NCI-H510A (cell line): Measurements from ENCODE around the gene ILK.

ENCODE experiments used
- DNase-seq: peaks from one replicate; lab custom pipeline; 2025; lab: John Stamatoyannopoulos, UW

Gene ILK

GRCh38 chr11:6606471-6607189 lies 3.1 kb downstream of the ILK start:
- DNase-seq = peak; percentile 15

- DNase-seq = no peak
These were observed 3.7 kb downstream of the ILK start for GRCh38 chr11:6607190-6607795.

GRCh38 chr11:6608011-6608410 lies 4.4 kb downstream of the ILK start:
- DNase-seq = no peak

DNA sequence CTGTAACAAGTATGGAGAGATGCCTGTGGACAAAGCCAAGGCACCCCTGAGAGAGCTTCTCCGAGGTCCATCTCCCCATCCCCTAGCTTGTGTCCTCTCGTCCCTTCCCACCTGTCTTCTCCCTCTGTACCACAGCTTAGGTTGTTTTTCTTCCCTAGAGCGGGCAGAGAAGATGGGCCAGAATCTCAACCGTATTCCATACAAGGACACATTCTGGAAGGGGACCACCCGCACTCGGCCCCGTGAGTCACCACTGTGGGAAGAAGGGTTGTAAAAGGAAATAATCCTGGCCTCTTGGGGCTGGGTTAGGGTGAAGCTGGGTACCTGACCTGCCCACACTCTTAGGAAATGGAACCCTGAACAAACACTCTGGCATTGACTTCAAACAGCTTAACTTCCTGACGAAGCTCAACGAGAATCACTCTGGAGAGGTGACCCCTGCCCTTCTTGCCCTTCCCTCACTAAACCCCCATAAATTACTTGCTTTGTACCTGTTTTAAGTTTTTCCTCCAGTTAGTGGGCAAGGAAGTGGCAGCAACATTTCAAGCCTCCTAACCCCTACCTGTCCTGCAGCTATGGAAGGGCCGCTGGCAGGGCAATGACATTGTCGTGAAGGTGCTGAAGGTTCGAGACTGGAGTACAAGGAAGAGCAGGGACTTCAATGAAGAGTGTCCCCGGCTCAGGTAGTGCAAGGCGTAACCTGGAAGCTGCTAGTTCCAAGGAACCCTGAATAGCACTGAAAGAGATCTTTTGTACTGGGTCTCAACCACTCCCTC lies 5.3 kb downstream of the ILK start:
- DNase-seq = no peak

DNA sequence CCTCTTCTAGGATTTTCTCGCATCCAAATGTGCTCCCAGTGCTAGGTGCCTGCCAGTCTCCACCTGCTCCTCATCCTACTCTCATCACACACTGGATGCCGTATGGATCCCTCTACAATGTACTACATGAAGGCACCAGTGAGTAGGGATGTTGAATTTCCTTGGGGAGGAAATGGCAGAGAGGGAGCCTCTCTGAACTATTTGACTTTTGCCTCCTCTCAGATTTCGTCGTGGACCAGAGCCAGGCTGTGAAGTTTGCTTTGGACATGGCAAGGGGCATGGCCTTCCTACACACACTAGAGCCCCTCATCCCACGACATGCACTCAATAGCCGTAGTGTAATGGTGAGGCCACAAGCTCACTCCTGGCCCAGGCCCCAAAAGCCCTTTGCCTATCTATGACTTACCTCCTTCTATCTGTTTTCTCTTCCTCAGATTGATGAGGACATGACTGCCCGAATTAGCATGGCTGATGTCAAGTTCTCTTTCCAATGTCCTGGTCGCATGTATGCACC lies 6.0 kb downstream of the ILK start:
- no peak for DNase-seq

DNA sequence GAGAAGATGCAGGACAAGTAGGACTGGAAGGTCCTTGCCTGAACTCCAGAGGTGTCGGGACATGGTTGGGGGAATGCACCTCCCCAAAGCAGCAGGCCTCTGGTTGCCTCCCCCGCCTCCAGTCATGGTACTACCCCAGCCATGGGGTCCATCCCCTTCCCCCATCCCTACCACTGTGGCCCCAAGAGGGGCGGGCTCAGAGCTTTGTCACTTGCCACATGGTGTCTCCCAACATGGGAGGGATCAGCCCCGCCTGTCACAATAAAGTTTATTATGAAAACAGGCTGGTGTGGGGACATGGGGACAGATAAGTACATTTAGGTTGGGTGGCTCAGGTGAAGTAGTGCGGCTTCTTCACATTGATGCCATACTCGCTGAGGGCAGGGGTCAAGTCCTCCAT lies 7.0 kb downstream of the ILK start:
- no peak for DNase-seq

DNA sequence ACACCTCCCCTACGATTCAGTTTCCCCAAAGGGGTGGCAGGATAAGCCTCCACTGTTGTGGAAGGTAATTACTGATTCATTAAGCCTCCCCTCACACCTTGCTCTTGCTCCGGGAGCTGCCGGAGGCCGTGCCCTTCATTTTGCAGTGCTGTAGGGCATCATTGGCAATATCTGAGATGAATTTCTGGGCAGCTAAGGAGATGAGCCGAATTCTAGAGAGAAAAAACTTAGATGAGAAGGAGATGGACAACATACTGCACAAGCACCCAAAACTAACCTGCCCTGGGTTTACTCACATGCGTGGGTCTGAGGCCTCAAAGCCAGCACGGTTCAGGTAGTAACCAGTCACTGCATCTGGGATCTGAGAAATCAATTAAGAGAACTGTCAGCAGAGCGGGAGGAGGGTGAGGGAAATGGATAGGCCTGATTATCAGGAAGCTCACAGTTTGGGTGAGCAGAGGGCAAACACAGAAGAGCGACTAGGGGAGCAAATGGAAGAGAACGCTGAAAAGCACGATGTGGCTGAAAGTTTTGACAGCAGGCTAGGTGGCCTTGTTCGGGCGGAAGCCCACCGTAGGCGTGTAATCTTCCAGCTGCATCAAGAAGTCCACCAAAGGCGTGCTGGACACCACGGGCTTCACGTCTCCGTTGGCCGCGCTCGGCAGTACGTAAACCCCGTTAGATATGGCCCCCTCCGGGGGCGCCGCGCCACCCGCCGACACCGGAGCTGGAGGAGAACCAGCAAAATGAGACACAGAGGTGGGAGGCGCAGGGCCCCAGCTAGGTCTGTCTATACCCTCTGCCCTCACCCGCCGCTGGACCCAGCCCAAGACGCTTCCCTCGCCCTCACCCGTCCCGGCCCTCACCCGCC lies 7.8 kb downstream of the ILK start:
- DNase-seq = no peak

- DNase-seq = no peak
These were observed 8.3 kb downstream of the ILK start for GRCh38 chr11:6611963-6612212.

DNA sequence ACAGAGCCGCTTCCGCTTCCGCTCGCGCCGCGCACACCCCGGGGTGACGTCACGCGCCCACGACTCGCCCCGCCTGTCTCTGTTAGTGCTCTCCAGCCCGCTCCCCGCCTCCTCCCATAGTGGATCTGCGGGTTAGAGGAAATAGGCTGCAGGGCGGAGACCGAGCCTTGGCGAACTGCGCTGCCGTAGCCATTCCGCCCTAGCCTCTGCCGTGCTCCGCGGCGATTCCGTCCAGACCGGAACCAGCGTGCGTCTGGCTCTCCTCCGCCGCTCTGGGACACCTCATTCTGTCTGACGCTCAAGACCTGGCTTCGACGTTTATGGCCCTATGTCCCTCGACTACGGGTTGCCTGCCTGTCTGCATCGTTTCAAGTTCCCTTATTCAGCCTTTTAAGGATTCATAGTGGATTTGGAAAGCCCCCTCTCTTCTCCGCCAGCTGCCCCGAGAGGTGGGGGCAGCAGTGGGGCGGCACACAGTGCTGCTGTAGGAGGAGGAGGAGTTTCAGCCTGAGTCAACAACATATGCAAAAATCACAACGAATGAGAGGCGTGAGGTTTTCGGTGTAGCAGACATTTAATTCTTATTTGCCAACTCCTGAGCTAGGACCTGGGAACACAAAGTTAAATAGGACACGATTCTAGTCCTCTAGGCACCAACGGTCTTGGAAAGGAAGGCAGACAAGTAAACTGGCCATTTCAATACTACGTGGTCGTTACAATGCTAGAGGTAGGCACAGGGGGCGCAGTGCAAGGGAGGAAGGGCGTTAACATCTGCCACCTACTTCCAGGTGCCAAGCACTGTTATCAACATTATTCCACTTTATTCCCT lies 8.9 kb downstream of the ILK start, which contains the start of gene TAF10:
Gene TAF10 (minus strand): TSS at position 4 of the 829 bp plus-strand sequence. CDS start 27 bp downstream, outside the sequence.
- DNase-seq = peak; percentile 76

DNA sequence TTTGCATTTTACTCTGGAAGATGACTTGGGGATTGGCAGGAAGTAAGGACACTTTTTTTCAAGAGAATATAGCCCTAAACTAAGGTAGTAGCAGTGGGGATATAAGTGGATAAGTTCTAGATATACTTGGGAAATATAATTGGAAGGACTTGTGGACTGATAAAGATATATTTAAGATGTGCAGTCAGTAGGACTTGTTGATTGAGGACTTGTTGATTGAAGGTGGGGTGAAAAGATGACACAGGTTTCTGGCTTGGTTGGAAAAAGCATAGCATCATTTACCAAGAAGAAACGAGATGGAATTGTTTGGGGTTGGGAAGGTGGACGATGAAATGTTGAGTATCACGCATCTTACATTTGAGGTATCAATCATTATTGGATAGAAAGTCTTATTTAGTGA lies 9.9 kb downstream of the ILK start:
- DNase-seq = no peak

DNA sequence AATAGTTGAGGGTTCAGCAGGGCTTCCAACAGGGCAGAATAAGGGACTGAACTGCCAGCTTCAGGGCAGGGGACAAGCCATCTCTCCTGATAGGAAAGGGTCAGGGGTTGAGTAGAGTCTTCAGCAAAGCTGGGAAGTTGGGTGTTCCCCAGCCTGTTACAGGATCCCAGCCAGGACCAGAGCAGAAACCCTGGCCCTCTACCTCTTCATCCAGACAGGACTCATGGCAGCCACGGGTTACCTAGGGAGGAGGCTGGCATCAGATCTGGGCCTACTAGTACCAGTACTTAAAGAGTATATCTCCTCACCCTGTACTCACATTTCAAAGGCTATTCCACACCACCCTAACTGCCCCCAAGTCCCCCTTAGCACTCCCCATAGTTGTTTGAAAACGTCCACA lies 10.9 kb downstream of the ILK start:
- no peak for DNase-seq

DNA sequence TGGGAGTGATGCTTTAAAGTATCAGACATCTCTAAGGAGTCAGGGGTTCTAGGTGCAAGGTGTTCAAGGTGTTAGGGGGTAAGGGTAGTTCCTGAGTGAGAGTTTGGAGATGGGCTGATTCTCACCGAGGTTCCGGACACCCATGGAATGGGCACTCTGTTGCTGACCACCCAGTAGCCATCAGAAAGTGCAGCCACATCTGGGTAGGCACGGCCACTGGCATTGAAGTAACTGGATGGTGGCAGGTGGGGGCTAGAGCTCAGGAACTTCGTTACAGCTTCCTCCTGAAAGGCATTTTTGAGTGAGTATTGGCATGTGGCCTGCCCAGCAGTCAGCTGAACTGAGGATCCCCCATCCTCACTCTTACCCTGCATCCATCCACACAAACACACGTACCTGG lies 11.5 kb downstream of the ILK start:
- no peak for DNase-seq

- DNase-seq = no peak
These were observed 12.5 kb downstream of the ILK start for GRCh38 chr11:6615882-6616585.

DNA sequence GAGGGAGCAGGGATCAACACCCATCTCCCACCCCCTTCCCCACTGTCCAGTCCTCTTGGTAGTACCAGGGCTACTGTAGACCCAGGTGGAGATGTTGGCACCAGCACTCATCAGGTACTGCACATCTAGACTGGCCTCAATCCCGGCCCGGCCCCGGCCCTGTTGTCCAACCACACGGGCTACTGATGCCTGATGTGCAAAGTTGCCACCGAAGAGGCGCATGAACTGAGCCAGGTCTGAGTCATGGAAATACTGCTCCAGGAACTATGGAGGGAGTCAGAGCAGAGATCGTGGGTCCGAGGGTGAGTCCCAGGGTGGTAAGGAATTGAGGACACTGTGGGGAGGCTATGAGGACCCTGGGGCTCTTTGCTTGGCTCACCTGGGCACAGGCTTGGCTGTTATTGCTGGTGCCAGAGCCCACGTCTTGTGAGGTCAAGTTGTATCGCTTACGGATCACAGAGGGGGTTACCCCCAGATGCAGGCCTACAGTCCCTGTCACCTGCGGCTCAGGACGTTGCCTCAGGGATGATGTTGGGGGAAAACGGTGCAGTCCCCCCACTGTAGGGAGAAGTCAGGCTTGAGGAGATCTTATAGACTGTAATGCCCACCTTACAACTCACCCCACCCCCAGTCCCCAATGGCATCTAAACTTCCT lies 13.1 kb downstream of the ILK start:
- DNase-seq = no peak

DNA sequence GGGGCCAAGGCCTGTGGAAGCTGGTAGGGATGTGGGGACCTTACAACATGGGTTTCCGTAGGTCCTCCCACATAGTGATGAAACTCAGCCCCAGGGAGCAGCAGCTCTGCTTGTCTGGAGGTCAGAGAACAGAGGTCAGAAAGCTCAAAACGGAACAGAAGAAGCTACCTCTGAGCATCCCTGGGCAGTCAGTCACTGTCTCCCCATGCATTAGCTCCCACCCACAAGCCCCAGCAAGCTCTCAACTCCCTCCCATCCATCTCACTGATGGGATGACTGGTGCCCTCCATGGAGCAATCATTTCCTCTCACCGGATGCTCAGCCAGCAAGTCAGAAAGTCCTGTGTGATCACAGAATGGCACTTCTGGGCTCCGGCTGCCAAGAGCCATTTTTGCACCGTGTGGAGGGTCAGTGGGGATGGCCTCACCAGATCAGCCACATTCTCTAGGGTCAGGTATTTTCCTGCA lies 13.8 kb downstream of the ILK start:
- no peak for DNase-seq

- DNase-seq = no peak
These were observed 14.8 kb downstream of the ILK start for GRCh38 chr11:6618117-6619003.

GRCh38 chr11:6619004-6619745 lies 15.6 kb downstream of the ILK start, which contains the start of gene TPP1:
TSS of gene TPP1 (minus strand) at chr11:6619422. CDS start at chr11:6619400, 22 bp downstream.
- peak; percentile 63 for DNase-seq

DNA sequence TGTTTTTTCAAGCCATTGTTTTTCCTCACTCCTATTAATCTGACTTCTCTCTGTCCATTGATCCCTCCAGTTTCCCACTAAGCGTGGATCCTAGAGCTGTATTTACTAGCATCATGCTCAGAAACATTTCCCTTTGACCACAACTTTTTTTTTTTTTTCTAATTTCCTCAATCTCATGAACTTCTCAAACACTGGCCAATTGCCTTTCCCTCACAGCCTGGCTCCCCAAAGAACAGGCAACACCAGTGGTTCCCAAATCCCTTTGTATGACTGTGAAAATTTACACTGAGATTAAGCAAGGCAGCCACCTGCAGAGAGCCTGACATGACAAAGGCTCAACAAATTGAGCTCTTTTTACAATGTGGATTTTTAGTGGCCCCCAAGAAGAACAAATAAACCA lies 17.1 kb downstream of the ILK start:
- DNase-seq = no peak
